Measurements from ENCODE around the gene TANGO2.

Gene TANGO2

DNA sequence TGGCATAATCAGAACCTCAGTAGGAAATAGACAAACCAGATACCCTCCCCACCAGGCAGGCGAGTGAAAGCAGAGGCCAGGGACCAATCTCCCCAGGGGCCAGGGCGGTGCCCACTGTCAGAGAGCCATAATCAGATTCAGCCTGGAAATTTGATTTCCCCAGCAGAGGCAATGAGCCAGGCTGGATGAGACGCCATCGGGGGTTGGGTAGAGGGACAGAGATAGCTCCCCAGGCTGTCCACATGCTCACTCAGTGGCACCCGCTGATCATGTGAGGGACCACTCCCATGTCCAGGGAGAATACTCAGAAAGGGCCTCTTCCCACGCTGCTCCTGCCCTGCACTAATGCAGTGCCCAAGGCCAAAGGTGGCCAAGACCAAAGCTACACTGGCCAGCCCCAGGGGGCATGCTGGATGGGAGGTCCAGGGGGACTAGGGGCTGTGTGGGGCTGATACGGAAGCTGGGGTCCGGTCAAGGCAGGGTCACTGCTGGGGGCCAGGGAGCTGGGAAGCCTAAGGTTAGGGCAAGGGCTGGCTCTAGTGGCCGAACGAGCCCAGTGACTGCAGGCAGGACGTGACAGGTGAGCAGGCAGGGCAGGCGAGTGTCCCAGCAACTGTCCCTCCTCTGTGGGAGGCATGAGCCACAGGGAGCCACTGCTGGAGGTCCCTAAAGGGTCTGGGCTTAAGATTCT is 24.1 kb upstream of the TANGO2 start:
- no peak for DNase-seq

DNA sequence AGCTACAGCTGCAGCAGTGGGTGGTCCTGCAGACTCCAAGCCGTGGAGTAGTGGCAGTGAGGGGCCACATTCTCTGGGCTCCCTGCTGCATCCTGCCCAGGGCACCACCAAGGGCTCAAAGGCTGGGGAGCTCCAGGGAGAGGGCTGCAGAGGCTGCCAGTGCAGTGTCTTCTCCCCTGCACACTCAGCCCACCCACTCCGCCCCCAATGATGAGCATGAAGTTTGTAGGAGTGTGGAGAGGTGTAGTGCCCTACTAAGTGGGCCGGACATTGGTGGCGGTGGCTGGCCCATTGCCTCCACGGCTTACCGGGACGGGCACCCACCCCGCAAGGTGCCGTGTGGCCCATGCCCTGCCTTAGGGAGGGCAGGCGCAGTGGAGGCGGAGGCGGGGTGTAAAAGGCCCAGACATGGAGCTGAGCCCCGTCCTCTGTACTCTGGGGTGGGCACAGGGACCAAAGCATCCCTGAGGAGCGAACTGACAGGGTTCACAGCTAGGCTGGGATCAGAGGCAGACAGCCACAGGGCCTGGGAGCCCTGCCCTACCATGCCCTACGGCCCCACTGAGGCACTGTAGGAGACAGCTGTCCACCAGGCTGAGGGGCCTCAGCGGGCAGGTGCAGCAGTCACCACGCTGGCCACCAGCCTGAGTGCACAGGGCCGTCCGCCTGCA is 23.2 kb upstream of the TANGO2 start:
- no peak for DNase-seq

DNA sequence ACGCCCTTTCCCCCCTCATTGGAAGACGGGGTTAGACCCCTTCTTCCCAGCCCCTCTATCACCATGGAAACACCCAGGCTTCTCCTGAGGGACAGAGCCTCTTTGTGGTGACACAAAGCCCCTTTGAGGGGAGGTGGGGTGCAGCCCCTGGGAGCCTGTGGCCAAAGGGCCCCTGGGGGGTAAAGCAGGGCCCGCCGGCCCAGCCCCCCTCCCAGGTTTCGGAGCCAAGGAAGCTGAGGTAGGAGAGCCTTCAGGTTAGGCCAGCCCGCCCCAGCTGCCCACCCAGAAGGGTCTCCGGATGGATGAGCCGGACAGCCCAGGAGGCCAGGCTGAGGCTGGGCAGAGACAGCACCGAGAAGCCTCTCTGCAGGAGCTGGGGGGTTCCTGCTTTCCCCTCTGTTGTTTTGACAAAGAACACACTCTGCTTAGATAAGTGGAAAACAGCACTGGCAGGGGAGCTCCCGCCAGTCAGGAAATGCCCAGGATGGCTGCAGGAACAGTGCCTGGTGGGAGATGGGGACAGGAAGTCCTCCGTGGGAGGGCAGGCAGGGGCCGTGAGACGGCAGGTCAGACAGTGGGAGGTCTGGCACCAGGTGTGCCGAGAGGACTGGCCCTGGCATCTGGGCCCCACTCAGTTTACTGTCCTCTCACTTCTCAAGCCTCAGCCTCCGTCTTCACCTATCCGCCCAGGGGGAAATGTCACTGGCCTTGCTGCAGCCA is 22.5 kb upstream of the TANGO2 start:
- no peak for DNase-seq

DNA sequence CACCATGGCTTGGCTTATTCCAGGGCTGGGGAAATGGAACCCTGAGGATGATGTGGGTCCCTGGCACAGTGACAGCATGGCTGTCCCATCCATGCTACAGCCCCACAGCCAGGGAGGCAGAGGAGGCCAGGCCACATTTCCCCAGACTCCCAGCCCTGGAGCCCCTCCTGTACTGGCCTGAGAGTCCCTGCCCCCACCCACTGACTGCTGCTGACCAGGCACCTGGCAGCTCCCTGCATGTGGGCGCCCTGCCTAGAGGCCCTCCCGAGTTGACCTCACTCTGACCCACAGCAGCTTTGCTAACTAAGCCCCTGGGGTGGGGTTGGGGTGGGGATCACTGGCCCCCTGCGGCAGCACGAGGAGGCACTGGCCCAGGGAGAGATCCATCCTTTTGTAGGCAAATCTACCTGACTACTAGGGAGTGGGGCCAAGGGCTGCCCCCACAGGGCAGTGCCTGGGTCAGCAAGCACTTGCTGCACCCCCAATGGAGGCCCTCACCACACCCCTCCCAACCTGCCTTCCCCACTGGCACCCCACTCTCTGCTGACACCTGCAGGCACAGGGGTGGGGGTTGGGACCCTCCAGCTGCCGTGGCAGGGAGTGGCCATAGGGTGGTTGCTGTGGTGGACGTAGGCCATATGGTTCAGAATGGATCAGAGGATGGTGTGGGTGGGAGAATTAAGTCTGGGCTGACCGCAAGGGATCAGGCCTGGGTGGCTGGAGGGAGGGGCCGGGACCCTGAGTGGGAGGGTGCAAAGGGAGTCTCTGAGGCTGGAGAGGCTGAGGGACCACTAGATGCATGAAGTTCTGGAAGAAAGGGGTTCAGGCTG is 21.7 kb upstream of the TANGO2 start:
- no peak for DNase-seq

- DNase-seq, result no peak
Measured at GRCh38 chr22:20000246-20001081, 20.4 kb upstream of the TANGO2 start.

DNA sequence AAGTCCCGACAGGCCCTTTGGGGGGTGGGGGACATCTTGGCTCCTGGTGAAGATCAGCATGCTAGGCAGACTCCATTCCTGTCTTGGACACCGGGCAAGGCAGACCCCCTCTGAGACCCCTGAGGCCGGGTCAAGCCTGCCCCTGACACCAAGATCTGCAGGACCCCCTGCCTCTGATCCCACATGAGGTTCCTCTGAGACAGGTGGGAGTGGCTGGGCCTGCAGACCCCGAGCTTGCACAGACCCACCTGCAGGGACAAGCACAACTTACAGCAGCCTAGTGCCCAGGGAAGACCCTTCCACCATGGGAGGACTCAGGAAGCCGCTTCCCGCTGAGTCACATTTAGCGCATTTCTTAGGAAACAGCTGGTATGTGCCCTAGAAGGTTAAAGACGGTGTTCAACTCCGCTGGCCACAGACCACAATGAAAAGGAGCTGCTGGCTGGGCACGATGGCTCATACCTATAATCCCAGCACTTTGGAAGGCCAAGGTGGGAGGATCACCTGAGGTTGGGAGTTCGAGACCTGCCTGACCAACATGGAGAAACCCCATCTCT is 19.8 kb upstream of the TANGO2 start:
- no peak for DNase-seq

GRCh38 chr22:20002128-20002527 is 18.8 kb upstream of the TANGO2 start:
- DNase-seq, result no peak

DNA sequence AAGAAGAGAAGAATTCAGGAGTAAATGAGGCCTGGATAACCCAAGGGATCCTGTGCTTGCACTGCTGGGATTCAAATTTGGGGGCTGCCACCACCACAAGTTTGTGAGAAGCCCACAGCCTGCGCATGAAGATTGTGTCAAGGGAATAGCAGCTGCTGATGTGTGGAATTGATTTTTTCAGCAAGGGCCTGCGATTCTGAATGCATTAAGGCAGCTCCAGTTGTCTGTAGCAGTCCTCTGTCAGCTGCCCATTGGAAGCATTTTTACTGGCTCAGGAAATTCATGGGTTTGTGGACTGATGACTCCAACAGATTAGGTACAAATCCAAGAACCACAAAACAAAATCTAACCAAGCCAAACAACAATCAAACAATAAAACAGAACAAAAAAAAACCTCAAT is 18.3 kb upstream of the TANGO2 start:
- no peak for DNase-seq

DNA sequence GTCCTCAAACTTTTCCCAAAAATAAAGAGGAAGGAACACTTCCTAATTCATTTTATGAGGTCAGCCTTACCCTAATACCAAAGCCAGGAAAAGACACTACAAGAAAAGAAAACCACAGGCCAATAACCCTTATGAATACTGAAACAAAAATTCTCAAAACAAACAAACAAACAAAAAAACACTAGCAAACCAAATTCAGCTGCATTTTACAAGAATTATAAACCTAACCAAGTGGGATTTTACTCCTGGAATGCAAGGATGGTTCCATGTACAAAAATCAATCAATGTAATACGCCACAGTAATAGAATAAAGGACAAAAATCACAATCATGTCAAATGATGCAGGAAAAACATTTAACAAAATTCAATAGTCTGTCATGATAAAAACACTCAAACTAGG is 17.6 kb upstream of the TANGO2 start:
- no peak for DNase-seq

DNA sequence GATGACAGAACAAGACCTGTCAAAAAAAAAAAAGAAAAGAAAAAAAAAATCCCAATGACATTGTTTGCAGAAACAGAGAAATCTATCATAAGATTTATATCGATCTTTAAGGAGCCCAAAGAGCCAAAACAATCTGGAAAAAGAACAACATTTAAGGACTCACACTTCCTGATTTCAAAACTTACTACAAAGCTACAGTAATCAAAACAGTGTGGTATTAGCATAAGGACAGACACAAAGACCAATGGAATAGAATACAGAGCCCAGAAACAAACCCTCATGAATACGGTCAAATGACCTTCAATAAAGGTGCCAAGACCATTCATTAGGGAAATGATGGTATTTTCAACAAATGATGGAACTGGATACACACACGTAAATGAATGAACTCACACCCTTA is 16.4 kb upstream of the TANGO2 start:
- no peak for DNase-seq

DNA sequence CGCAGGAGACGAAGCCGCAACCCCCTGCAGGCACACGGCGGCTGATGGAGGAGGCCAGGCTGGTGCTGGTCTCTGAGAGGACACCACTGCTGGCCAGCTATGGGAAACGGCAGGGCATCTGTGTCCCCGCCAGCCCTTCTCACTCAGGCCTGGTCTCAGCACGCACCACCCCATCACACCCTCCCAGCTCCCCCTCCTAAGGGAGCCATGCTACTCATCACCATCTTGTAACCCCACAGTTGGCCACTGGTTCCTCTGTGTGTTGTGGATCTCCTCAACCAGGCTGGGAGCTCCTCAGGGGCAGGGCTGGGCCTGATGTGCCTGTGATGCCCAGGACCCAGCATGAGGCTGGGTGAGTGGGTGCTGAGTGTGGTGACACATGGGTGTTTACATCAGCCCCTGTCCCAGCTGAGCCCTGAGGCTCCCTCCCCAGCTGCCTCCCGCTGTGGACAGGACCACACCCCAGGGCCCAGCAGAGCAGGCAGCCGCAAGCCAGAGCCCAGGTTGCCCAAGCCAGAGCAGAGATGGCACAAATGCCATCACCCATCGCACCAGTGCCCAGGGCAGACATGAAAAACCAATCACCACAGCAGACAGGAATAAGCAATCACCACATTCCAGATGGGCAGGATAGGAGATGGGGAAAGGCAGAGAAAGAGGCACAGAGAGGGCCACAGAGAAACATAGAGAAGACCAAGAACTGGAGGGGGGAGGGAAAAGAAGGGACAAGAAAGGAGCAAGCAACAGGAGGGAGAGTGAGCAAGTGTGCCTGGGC is 12.5 kb upstream of the TANGO2 start:
- no peak for DNase-seq

DNA sequence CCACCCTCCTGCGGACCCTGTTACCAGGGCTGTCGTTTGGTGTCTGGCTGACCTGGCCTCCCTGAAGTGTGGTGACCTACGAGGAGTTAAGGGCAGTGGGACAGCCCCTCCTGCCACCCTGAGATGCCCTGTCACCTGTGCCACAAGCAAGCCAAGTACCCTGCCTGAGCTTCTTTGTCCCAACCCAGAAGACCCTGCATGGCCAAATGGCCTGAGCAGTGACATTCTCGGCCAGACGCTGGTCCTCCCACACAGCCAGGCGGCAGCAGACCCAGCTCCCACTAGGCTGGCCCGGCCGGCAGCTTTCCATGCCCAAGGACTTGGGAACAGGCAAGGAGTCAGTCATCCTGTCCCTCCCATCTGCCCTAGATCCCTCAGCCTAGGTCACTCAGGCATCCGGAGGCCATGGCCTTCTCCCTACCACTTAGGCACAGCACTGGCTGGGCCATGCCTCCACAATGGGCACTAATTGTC is 11.9 kb upstream of the TANGO2 start:
- DNase-seq, result no peak

DNA sequence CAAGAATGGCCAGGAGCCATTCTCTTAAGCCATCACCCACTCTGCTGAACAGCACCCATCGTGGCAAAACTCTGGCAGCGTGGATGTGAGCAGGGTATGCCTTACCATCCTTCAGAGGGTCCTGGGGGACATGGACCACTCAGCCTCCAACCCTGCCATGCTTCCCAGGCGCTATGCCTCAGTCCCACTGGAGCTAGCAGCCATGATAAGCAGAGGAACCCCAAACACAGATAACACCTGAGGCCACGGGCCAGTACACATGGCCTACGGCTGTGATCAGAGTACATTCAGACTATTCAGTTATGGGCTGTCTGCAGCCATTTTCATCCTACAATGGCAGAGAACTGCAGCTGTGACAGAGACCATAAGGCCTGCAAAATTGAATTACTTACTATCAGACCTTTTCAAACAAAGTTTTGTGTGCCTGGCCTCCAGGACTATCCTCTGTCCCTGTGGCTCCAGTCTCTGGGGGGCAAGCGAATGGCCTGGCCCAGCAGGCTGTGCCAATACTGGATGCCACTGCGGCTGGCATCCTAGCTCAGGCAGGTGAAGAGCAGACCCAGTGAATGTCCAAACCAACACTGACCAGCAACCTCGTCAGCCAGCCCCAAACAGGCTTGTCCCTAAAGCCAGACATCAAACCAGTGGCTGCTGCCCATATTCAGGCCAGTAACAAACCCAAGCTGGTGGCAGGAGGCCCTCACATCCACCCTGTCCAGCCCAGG is 11.2 kb upstream of the TANGO2 start:
- DNase-seq, result no peak

- no peak for DNase-seq
Measured at GRCh38 chr22:20010307-20011122, 10.4 kb upstream of the TANGO2 start.

GRCh38 chr22:20011123-20011992 is 9.6 kb upstream of the TANGO2 start:
- DNase-seq, result no peak

- DNase-seq, result no peak
Measured at GRCh38 chr22:20011993-20012740, 8.7 kb upstream of the TANGO2 start.

DNA sequence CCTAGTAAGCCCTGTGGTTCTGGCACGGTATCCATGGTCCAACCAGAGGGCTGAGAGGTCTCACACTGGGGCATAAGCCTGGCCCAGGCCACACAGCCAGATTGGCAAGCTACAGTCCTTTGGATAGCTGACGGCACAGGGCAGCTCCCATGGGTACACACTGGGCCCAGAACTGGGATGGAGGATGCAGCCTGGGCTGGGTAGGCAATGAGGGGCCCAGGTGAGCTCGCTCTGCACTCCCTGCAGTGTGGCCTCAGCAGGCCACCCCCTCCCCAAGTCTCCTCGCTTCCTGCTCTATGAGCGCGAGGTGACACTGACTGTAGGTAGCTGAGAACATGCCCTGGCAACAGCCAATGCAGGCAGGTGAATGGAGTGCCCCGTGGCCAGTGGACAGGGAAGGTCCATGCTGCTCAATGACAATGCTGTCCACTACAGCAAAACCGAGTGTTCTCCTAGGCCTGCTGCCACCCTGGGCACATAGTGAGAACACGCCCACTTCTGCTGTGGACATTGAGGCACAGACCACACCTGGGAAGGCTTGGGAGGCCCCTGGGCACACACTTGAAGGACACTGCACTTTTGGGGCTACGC is 8.1 kb upstream of the TANGO2 start:
- no peak for DNase-seq

Data from CD4-positive, alpha-beta T cell treated with Interleukin-6 for 4 hours (primary cell).